Stomach smooth muscle (tissue), 2 donors: ENCODE data around the gene RABAC1.

Experiments used
- H3K27ac ChIP-seq: one replicate; pipeline ENCODE4 v1.7.0; 2013; ENCODE audit warnings: mild to moderate bottlenecking, low read length, inconsistent platforms
- H3K27me3 ChIP-seq, 2 donors: one replicate each; pipeline ENCODE4 v1.7.0; 2013; ENCODE audit warnings: low read length in 2 of 2; ENCODE audit not compliant: insufficient read depth in 2 of 2, control insufficient read depth in 1 of 2
- H3K36me3 ChIP-seq, 2 donors: one replicate each; pipeline ENCODE4 v1.7.0; 2013; ENCODE audit warnings: low read length in 2 of 2; ENCODE audit not compliant: control insufficient read depth in 2 of 2, insufficient read depth in 2 of 2
- H3K4me1 ChIP-seq: one replicate; pipeline ENCODE4 v1.7.0; 2013; ENCODE audit warnings: low read length; ENCODE audit not compliant: control insufficient read depth, insufficient read depth
- H3K4me3 ChIP-seq, 2 donors: one replicate each; pipeline ENCODE4 v1.7.0; 2013; ENCODE audit warnings: low read length in 2 of 2
- H3K9ac ChIP-seq, 2 donors: one replicate each; pipeline ENCODE4 v1.7.0; 2013; ENCODE audit warnings: low read length in 2 of 2, mild to moderate bottlenecking in 1 of 2
- H3K9me3 ChIP-seq, 2 donors: one replicate each; pipeline ENCODE4 v1.7.0; 2013; ENCODE audit warnings: low read length in 2 of 2; ENCODE audit not compliant: control insufficient read depth in 2 of 2
- donor health status: healthy.
- donor health status: Pancreatic carcinoma.

The RABAC1 gene

GRCh38 chr19:41959056-41960053 is at the start of gene RABAC1:
RABAC1 (minus strand) TSS chr19:41959321; CDS start chr19:41959292, 29 bp downstream.
- Histone ChIP-seq H3K27me3 (no peaks in the 10 kb centered on the region), H3K36me3 (peaks cover 5 to 6% of the 10 kb centered on the region in 2 donors), H3K4me1 (peaks cover 19% of the 10 kb centered on the region), H3K9me3 (no peaks in the 10 kb centered on the region), H3K27ac (peak within 1 kb of the TSS; percentile 62), H3K9ac (peak within 1 kb of the TSS; percentile 73 to 74), H3K4me3 (peak within 1 kb of the TSS; percentile 63 to 88)

- peaks cover 1 to 5% of the 10 kb centered on the region in 2 donors for H3K27me3 ChIP-seq
- H3K4me3 ChIP-seq = no peak overlapping the region
- no peak overlapping the region for H3K27ac ChIP-seq
- H3K9ac ChIP-seq = no peak overlapping the region
- H3K9me3 ChIP-seq = no peaks in the 10 kb centered on the region
- H3K36me3 ChIP-seq = peaks cover 3 to 10% of the 10 kb centered on the region in 2 donors
- H3K4me1 ChIP-seq = no peaks in the 10 kb centered on the region
These were observed 47.4 kb upstream of the RABAC1 start for GRCh38 chr19:42006569-42006968.

- no peak overlapping the region for H3K27ac ChIP-seq
- no peak overlapping the region for H3K9ac ChIP-seq
- H3K4me1 ChIP-seq = no peaks in the 10 kb centered on the region
- peaks cover 3 to 10% of the 10 kb centered on the region in 2 donors for H3K36me3 ChIP-seq
- no peak overlapping the region for H3K4me3 ChIP-seq
- no peaks in the 10 kb centered on the region for H3K9me3 ChIP-seq
- H3K27me3 ChIP-seq = peaks cover 8% of the 10 kb centered on the region in 2 donors
These were observed 46.4 kb upstream of the RABAC1 start for GRCh38 chr19:42005504-42005903.

- Histone ChIP-seq H3K4me1 (peaks cover 4% of the 10 kb centered on the region), H3K36me3 (peaks cover 3 to 8% of the 10 kb centered on the region in 2 donors), H3K27ac (no peak overlapping the region), H3K4me3 (no peak overlapping the region), H3K27me3 (peaks cover 19 to 20% of the 10 kb centered on the region in 2 donors), H3K9ac (no peak overlapping the region), H3K9me3 (no peaks in the 10 kb centered on the region)
These were observed 44.6 kb upstream of the RABAC1 start for GRCh38 chr19:42003506-42004294.

- no peak overlapping the region for H3K4me3 ChIP-seq
- peaks cover 0 to 3% of the 10 kb centered on the region in 2 donors for H3K36me3 ChIP-seq
- H3K9me3 ChIP-seq = no peaks in the 10 kb centered on the region
- H3K27me3 ChIP-seq = peaks cover 45 to 50% of the 10 kb centered on the region in 2 donors
- H3K9ac ChIP-seq = no peak overlapping the region
- H3K4me1 ChIP-seq = peaks cover 14% of the 10 kb centered on the region
- H3K27ac ChIP-seq = no peak overlapping the region
These were observed 40.7 kb upstream of the RABAC1 start for GRCh38 chr19:41999878-42000208.

- Histone ChIP-seq H3K9me3 (no peaks in the 10 kb centered on the region), H3K27me3 (peaks cover 48 to 54% of the 10 kb centered on the region in 2 donors), H3K36me3 (peaks cover 0 to 2% of the 10 kb centered on the region in 2 donors), H3K4me1 (peaks cover 15% of the 10 kb centered on the region), H3K9ac (no peak overlapping the region), H3K4me3 (no peak overlapping the region), H3K27ac (no peak overlapping the region)
These were observed 40.2 kb upstream of the RABAC1 start for GRCh38 chr19:41999071-41999877.

- no peak overlapping the region for H3K4me3 ChIP-seq
- H3K27me3 ChIP-seq = peaks cover 57% of the 10 kb centered on the region in 2 donors
- H3K27ac ChIP-seq = no peak overlapping the region
- no peak overlapping the region for H3K9ac ChIP-seq
- no peaks in the 10 kb centered on the region for H3K9me3 ChIP-seq
- peaks cover 23% of the 10 kb centered on the region for H3K4me1 ChIP-seq
- peaks cover 0 to 2% of the 10 kb centered on the region in 2 donors for H3K36me3 ChIP-seq
These were observed 39.3 kb upstream of the RABAC1 start for GRCh38 chr19:41998246-41999020.

- Histone ChIP-seq H3K27ac (no peak overlapping the region), H3K4me3 (no peak overlapping the region), H3K27me3 (peaks cover 61% of the 10 kb centered on the region in 2 donors), H3K9me3 (no peaks in the 10 kb centered on the region), H3K36me3 (peaks cover 0 to 2% of the 10 kb centered on the region in 2 donors), H3K4me1 (peaks cover 23% of the 10 kb centered on the region), H3K9ac (no peak overlapping the region)
These were observed 38.7 kb upstream of the RABAC1 start for GRCh38 chr19:41997851-41998229.

GRCh38 chr19:41997121-41997850 is 38.2 kb upstream of the RABAC1 start:
- H3K9ac ChIP-seq = no peak overlapping the region
- H3K27me3 ChIP-seq = peaks cover 64 to 65% of the 10 kb centered on the region in 2 donors
- peaks cover 0 to 1% of the 10 kb centered on the region in 2 donors for H3K36me3 ChIP-seq
- H3K4me1 ChIP-seq = peaks cover 23% of the 10 kb centered on the region
- H3K27ac ChIP-seq = no peak overlapping the region
- peak overlapping the region; percentile 25 to 29 for H3K4me3 ChIP-seq
- H3K9me3 ChIP-seq = no peaks in the 10 kb centered on the region
